GM12873 (cell line): Measurements from ENCODE around the gene FTCD.

Source experiments
- CTCF ChIP-seq: IDR thresholded peaks from 2 replicates; pipeline ENCODE4 v1.5.1; 2012; ENCODE audit warnings: low read depth, mild to moderate bottlenecking, moderate library complexity, low read length, control low read depth; ENCODE audit not compliant: insufficient read depth; ENCODE audit errors: missing control alignments

The FTCD gene

GRCh38 chr21:46180079-46180722, 24.8 kb upstream of the FTCD start:
- no peak for TF ChIP-seq CTCF

GRCh38 chr21:46179708-46180078, 24.3 kb upstream of the FTCD start:
- TF ChIP-seq CTCF = no peak

- TF ChIP-seq CTCF = no peak
Observed at GRCh38 chr21:46178961-46179360, 23.6 kb upstream of the FTCD start.

GRCh38 chr21:46173573-46173972, 18.2 kb upstream of the FTCD start:
- no peak for TF ChIP-seq CTCF

- no peak for TF ChIP-seq CTCF
Observed at GRCh38 chr21:46172863-46173528, 17.6 kb upstream of the FTCD start.

- no peak for TF ChIP-seq CTCF
Observed at GRCh38 chr21:46171996-46172862, 16.9 kb upstream of the FTCD start.

GRCh38 chr21:46171585-46171984, 16.2 kb upstream of the FTCD start:
- no peak for TF ChIP-seq CTCF
